Activated naive CD4-positive, alpha-beta T cell treated with Interleukin-2 at 50 U/mL for 16 hours (primary cell): ENCODE data around the gene KIF26B.

ENCODE experiments used
- DNase-seq: peaks from one replicate; pipeline ENCODE4 v3.0.0-alpha.2; 2020

The KIF26B gene

DNA sequence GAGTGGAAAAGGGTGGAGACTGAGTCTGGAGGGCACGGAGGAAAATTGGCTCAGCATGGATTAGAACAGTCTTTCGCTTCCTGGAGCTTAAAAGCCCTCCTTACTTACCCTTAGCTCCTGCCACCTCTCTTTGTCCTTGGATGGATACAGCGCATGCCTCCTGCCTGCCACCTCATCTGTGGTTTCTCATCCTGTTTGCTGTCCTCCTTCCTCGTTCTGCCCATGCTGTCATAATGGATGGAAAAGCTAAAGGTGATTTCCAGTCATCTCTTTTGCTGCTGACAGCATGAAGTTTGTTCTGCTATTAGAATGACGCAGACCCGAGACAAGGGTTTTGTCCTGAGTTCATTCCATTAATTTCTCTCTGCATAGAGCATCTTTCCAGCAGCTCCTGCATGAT, 425.9 kb downstream of the KIF26B start:
- no peak for DNase-seq

DNA sequence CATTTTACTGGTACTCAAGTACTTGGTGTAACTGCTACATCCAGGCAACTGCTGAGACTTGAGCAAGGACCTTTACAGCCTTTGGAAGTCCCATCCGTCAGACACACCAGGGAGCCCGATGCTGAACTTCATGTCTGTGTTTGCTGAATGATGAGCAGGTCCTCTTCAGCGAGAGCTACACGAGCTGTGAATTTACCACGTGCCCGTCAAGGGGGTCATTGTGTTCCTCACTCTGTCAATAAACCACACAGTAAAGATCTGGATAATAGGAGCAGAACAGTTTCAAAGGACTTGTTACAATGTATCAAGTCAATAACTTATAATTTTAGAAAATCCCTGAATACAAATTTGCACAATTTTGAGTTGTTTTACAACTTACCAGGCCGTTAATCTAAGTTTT, 427.2 kb downstream of the KIF26B start:
- no peak for DNase-seq

DNA sequence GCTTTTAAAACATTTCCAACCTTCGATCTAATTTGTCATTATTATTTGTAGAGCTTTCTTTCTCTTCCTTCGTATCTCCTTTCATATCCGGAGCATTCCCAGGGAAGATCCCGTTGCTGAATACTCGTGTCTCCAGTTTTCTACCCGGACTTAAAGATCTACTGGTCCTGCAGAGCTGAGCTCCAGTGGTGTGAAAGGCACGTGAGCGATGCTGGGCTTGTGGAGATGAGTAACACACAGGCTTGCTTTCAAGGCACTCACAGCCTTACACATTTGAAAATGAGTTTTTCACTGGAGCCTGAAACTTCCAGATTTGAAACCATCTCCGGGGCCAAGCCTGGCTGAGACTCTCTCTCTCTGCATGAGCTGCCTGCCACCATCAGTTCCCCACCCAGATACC, 428.3 kb downstream of the KIF26B start:
- DNase-seq: no peak

DNA sequence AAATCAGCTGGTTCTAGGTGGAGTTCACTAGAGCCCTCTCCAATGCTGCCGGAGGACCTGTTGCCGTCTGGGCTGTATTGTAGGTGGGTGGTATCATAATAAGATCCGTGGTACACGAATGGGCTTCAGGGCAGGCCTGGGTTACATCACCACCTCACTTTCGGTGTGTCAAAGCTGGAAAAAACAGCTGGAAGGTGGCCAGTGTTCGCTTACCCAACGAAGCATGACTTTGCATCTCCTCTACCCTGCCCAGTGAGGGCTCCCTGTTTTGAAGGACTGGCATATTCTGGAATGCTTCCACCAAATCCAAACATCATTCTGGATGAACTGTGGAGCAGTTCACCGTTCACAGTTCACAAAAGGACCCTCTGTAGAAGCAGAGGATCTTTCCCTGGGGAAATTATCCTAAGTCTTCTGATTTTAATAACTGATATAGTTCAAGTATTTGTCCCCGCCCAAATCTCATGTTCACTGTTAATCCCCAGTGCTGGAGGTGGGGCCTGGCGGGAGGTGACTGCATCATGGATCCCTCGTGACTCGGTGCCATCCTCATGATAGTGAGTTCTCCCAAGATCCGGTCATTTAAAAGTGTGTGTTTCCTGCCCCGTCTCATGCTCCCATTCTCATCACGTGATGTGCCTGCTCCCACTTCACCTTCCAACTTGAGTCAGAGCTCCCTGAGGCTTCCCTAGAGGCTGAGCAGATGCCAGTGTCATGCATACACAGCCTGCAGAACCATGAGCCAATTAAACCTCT, 429.0 kb downstream of the KIF26B start:
- DNase-seq: no peak

DNA sequence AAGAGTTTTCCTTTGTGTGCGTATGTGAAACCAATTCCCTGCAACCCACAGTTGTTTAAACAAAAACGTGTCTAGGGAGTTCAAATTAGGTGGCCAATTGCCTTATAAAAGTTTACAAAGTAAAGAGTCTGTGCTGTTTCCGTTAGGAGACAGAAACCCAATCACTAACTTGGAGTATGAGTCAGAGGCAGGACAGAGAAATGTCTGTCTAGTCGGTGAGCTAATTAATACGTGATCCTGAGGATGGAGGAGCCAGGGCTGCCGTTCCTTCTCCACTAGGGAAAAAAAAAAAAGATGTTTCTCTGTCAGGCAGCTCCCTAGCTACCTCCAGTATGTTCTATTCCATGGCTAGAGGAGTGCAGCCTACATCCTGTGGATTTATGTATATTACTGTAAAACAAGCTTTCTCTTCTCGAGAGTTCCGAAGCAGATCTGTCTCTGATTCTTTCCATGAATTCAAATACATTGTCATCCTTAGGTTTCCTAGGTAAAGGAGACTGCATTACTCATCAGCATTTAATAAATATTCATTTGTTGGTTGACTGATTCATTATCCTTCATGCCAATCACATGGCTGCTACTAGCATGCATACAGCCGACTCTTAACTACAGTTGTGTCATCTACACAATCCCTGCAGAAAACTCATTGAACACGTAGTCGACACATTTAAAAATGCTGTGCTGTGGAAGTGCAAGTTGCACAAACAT, 430.6 kb downstream of the KIF26B start:
- DNase-seq: no peak

DNA sequence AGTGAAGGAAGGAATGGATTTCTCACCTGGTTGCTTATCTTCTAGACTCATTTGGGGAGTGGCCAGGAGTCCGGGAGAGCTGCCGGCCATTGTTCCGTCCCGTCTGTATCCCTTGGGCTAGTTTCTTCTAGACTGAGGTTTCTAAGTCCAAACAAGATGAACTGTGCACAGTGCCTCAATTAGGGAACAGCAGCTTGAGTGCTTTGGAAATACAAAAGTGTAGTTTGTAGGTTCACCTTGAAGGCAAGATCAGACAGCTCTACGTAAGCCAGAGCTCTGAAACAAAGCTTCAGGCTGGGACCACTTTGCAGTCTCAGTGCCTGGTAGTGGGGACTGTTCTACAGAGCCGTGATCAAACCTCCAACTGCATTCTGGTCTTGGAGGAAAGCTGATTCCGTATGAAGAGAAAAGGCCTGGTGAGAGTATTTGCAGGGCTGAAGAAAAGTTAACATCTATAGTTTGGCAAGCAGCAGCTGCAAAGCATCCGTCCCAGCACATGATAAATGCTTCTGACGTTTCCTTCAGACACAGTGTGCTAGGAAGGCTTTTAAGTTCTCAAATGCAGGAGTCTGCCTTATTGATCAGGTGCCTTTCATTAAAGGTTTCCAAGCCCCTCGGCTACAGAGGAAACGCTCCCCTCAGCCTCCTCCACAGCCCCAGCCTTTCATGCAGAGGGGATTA, 432.8 kb downstream of the KIF26B start:
- no peak for DNase-seq

DNA sequence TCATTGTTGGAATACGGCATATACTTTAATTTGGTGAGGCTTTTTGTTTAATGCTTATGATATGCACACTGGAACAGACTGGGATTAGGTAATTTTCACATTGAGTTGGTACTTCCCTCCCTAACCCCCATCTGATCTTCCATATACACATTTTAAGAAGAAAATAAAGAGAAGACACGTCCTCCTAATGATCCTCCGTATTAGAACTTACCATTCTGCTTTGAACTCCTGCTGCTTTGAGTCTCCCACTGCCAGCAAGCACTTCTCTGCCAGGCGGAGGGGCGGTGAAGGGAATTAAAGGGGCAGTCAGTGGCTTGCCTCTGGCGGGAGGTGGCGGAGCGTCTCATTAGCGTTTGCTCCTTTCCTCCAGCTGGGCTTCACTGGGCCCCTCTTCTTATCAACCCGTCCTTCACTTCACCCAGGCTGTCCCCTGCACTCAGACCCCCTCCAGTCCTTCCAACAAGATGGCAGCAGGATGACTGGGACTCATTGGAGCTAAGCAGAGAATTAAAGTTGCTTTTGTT, 433.4 kb downstream of the KIF26B start:
- DNase-seq: no peak

DNA sequence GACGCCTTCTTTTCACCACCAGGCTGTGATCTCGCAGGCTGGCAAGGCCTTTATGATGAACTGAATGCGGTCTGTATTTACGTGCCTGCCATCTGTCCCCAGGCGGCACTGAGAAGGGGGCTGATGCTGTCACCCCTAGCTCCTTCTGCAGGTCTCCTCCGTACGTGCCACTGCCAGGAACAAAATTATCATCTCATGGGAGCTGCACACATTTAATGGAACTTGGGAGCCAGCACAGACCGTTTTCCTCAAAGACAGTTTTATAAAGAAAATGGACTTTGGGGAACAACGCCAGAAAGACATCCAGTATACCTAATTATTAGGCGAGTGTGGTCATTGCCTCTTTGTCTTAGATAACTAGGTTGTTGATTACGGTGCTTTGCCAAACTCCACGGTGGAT, 434.5 kb downstream of the KIF26B start:
- no peak for DNase-seq

DNA sequence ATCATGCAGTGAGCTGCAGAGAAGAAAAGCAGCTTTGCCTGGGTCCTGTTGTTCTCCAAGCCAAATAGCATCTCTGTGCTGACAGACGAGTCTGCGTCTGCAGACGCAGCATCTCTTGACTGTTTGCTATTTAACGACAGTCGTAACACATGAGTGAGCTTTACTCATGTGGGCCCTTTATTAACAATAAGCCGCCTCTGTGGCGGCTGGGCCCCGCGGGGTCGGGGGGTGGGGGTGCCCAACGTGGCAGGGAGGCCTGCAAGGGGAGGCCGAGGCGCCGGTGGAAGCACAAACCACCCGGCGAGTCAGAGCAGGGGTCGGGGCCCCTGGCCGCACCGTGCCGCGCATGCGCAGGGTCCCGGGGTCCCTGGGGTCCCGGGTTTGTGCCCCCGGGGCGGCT, 435.1 kb downstream of the KIF26B start:
- no peak for DNase-seq

DNA sequence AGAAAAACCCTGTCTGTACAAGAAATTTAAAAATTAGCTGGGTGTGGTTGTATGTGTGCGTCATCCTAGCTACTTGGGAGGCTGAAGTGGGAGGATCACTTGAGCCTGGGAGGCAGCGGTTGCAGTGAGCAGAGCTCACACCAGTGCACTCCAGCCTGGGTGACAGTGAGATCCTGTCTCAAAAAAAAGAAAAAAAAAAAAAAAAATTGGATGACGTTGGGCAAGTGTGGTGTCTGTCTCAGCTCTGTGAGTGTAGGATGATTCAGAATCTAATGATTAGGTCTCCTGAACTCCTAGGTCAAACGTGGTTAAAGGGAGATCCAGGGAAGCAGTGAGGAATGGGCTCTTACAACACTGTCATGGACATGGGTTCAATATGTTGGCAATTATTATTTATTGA, 435.9 kb downstream of the KIF26B start:
- no peak for DNase-seq

DNA sequence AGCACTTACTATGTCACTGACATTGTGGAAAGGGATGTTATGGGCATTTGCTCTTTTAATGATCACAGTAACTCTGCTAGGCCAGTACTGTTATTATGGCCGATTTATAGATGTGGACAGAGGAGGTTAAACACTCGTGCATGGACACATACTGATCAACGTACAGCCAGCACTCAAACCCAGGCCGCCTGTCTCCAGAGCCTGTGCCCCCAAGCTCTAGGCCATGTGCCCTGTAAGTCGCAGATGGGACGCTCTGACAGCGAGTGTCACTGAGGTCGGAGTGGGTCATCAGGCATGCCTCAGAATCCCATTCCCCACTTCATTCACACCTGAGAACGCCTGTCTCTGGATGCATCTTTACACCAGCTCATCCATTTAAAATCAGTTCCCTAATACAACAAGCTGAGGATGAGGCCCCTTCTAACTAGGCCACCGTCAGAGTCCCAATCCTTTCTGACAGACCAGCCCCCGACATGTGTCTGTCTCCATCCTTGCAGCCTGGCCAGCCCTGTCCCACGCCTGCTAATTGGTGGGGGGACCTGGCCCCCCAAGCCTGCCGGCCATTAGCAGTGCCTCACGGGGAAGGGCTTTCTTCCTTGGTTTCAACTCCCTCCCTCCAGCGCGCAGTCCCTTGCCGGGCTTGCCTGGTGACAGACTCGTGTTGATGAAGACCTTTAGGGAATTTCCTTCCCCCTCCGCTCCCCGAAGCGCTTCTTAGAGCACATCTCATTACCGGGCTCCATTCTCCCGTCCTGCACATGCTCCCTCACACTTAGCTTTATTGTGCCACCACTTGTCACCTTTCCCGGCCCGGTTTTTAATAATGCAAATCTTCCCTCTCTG, 436.8 kb downstream of the KIF26B start:
- no peak for DNase-seq

DNA sequence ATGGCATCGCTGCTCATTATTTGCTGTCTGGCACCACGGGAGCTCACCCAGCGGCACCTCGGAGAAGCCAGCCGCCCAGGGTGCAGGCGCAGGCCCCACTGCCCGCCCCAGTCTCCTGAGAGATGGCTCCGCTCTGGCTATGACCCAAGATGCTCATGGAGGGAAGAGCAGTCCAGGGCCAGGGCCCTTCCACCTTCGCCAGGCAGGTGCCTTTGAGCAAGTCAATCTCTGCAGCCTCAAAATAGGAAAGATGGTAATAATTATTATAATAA, 437.3 kb downstream of the KIF26B start:
- no peak for DNase-seq

DNA sequence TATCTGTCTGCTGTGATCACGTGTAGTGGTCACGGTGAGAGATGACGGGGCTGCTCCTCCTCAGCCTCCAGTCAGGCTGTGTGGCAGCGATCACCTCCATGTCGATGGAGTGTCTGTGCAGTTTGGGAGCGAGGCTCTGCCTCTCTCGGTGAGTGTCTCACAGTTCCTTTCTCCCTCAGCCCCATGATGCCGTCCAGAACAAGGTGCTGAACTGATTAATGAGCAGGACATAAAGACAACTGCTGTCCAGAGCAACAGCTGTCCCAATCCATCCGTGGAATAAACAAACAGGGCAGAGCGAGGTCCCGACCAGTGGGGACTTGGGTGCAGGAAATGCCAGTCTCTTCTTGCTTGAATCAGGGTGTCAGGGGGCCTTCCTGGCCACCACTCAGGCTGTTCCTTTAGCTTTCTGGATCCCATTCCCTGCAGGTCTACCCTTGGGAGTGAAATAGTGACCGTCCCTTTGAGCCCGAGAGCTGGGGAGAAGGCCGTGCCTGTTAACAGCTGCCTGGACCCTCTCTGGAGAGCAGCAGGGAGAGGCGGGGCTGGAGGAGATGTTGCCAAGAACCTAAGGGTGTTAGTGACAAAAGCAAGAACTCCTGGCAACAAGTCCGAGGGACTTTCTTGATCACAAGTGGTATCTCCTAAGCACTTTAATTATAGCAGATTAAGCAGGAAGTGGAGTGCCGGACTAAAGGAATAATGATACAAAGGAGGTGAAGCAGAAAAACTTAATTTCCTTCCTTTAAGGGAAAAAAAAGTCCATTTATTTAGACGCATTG, 443.9 kb downstream of the KIF26B start:
- no peak for DNase-seq

DNA sequence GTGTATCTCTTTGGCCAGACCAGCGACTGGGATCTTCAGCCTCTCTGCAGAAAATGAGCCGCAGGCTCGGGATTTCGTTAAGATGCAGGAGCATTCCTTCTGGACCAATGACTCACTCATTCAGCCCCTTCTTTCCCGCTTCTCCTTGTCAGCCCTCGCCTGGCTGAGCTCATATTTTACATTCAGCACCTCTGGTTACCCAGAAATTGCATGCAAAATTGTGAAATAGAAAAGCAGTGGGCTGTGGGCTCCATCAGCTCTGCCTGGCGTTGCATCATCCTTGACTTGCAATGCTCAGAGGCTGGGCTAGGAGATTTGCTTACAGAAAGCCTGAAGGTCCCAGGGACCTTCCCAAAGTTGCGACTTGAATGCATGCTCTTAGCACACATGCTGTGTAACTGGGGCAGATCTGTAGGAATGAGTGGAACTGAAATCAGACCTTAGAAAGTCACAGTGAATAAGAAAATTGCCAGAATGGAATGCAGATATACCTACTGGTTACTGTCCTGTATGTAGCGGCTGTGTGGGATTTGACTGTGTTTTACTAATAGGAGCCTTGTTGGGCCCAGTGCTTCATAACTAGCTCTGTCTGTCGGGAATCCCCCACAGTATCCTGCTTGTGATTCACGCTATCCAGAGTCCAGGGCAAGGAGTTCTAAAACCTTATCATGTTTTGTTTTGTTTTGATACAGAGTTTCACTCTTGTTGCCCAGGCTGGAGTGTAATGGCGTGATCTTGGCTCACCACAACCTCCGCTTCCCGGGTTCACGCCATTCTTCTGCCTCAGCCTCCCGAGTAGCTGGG, 444.8 kb downstream of the KIF26B start:
- no peak for DNase-seq

DNA sequence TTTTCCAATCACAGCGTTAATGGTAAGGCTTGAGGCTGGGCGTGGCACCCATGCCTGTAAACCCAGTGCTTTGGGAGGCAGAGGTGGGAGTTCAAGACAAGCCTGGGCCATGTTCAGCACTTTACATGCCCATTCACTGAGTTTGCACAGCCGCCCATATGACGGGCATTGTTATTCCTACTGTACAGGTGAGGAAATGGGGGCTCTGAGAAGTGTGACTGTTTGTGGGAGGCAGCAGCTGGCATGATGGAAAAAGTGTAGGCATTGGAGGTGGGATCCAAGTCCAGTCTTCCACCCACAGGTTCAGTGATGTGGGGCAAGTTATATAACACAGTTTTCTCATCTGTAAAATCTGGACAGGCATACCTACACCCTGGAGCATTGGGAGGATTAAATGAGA, 445.9 kb downstream of the KIF26B start:
- DNase-seq: no peak

DNA sequence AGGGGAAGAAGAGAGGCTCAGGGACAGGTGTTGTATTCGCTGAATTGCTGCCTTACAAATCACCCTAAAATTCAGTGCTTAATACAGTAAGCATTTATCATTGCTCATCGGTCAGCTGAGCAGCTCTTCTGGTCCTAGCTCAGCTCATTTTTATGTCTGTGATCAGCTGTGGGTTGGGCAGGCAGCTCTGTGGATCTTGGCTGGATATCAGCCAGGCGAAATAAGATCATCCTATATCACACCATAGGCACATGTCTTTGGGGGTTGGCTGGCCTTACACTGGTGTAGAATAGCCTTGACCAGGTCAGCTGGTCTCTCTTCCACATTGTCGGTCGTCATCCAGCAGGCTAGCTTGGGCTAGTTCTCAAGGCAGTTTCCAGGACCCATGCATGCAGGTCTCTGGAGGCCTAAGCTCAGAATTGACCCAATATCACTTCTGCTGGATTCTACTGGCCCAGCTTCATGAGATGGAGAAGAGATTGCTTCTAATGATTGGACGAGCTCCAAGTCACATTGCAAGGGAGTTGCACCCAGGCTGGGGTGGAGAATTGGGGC, 448.6 kb downstream of the KIF26B start:
- DNase-seq: no peak

DNA sequence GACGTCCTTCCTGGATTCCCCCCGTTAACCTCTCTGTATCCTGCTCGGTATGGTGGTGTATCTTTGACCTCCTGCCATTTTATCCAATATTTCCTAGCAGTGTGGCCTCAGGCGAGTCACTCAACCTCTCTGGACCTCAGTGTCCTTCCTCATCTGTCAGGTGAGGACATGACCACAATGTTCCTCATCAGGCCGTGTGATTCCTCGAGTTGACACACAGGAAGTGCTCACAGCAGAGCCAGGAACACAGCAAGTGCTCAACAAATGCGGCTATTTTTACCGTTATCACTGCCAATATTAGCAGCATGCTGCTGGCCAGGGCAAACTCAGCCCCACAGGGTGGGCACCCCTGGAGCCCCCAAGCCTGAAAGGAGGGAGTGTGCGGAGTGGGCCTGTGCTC, 450.2 kb downstream of the KIF26B start:
- DNase-seq: no peak

DNA sequence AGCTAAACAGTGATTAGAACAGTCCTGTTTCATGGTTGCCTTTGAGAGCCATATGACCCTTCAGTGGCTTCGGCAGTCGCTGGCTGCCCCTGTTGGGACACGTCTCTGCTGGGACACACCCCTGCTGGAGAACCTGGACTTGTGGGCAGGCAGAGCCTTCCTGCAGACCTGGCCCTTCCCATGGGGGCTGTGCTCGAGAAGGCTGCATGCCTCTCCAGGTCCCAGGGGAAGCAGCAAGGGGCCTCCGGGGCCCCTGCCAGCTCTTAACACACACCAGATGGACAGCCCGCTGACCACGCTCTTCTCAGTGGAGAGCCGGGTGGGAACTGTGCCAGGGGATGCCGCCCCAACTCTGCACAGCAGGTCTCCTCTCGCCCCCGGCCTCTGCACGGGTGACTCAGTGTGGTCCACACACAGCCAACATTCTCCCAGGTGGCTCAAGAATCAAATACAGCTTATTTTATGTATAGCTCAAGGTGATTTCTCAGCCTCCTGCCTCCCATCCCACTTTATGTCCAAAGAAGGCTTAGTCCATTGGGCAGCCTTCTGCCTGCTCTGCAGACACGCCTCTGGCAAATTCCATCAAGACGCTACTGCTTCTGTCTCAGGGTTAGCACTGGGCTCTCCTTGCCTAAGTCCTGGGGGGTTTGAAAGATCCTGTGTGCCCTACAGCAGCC, 450.8 kb downstream of the KIF26B start:
- no peak for DNase-seq

DNA sequence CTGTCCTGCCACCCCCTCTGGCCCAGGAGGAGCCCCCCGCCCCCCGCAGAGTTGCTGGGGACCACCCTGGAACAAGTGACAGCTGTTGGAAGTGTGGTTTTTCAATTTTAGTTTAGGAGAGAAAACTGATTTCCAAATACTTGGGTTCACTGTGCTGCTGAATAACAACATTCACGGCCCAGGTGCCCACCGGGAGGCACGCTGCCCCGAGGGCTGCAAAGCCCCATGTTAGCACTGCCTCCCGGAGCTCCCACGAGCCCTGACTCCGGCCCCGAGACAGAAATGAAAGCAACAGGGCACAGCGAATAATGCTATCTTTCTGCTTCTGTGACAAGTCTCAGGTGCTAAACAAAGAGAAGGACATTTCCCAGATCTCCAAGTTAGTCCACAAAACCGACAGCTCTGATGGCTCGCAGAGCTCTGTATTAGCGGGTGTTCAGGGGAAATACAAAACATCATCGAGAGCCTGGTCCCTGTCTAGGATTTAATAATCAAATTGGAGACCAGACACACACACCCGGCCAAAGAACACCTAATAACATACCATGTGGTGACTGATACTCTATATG, 451.5 kb downstream of the KIF26B start:
- no peak for DNase-seq

DNA sequence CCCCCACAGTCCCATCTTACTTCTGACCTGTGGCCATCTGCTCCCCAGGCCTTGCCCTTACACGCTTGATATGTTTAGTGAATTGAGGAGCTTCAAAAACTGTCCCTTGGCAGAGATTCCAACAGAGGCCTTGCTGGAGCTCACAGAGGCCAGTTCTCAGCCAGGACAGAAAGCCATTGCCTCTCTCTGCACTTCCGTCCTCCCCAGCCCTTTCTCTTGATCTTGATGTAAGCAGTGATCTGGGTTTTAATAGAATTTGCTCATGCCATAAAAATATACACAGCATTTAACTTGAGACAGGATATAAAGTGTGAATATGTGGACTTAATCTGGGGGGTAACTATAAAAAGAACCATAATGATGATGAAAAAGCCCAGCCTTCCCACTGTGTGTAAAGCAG, 453.5 kb downstream of the KIF26B start:
- no peak for DNase-seq
